ENCODE measurements around the gene KRTAP9-3. TPM values are rescaled to one million over a fixed set of nuclear protein-coding genes. Genes with fewer than 3 reads are reported as not detected.

KRTAP9-3 gene
- polyA plus RNA-seq, 1 donor (not counting 4 experiments of a cell fraction or from before 2014, with no cell fraction given), result not detected

DNA sequence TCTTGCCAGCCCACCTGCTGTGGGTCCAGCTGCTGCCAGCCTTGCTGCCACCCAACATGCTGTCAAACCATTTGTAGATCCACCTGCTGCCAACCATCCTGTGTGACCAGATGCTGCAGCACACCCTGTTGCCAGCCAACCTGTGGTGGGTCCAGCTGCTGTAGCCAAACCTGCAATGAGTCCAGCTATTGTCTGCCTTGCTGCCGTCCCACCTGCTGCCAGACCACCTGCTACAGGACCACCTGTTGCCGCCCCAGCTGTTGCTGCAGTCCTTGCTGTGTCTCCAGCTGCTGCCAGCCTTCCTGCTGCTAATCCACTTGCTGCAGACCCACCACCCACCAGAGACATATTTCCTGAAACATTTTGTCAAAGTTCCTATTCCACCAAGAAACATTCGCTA is 41.9 kb upstream of the KRTAP9-3 start:
- Histone ChIP-seq H3K4me3 (ENCODE audit: control insufficient read depth in 2 of 3, extremely low read depth in 1 of 3, insufficient read depth in 2 of 3, low read depth in 1 of 3, low read length in 3 of 3) (no peak overlapping the region), H3K9me1 (ENCODE audit: control insufficient read depth, extremely low read depth, insufficient read depth, low read length) (no peaks in the 10 kb centered on the region), H2AFZ (ENCODE audit: control insufficient read depth, low read length) (no peak overlapping the region), H3K27me3 (ENCODE audit: control insufficient read depth, extremely low read depth, insufficient read depth, low read length) (no peaks in the 10 kb centered on the region), H3K79me2 (ENCODE audit: control insufficient read depth, insufficient read depth, low read length) (no peaks in the 10 kb centered on the region), H3K9me3 (ENCODE audit: control insufficient read depth, low read depth, low read length) (no peaks in the 10 kb centered on the region), H3K9ac (ENCODE audit: control insufficient read depth, extremely low read depth, insufficient read depth, low read length) (no peak overlapping the region), H3K4me1 (ENCODE audit: control insufficient read depth, extremely low read depth, insufficient read depth, low read length) (no peaks in the 10 kb centered on the region), H3K27ac (ENCODE audit: control insufficient read depth, insufficient read depth, low read length) (no peak overlapping the region), H3K4me2 (ENCODE audit: control insufficient read depth, extremely low read depth, insufficient read depth, low read depth, low read length) (no peak overlapping the region), H3K36me3 (ENCODE audit: control insufficient read depth in 2 of 2, extremely low read depth in 1 of 2, insufficient read depth in 2 of 2, low read length in 2 of 2) (no peaks in the 10 kb centered on the region), H4K20me1 (ENCODE audit: control insufficient read depth, extremely low read depth, insufficient read depth, low read length) (no peaks in the 10 kb centered on the region)
- TF ChIP-seq, protein P1, sequence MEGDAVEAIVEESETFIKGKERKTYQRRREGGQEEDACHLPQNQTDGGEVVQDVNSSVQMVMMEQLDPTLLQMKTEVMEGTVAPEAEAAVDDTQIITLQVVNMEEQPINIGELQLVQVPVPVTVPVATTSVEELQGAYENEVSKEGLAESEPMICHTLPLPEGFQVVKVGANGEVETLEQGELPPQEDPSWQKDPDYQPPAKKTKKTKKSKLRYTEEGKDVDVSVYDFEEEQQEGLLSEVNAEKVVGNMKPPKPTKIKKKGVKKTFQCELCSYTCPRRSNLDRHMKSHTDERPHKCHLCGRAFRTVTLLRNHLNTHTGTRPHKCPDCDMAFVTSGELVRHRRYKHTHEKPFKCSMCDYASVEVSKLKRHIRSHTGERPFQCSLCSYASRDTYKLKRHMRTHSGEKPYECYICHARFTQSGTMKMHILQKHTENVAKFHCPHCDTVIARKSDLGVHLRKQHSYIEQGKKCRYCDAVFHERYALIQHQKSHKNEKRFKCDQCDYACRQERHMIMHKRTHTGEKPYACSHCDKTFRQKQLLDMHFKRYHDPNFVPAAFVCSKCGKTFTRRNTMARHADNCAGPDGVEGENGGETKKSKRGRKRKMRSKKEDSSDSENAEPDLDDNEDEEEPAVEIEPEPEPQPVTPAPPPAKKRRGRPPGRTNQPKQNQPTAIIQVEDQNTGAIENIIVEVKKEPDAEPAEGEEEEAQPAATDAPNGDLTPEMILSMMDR (optimal IDR thresholded peaks at IDR 0.05 in 1 of 3, IDR thresholded peaks at IDR 0.05 in 1 of 3, conservative IDR thresholded peaks at IDR 0.05 in 1 of 3; ENCODE audit: extremely low read depth in 1 of 3, insufficient read depth in 2 of 3, low read length in 3 of 3), result no peak
- TF ChIP-seq EZH2 (IDR thresholded peaks at IDR 0.05; ENCODE audit: low read length), result no peak
- FAIRE-seq (no peak), DNase-seq (ENCODE audit: low read depth, low spot score) (no peak)
- dilution Hi-C loops (cut with MboI; ENCODE audit: extremely low pct_ligation_motif_present, low sequenced_read_pairs), result no loop called here

DNA sequence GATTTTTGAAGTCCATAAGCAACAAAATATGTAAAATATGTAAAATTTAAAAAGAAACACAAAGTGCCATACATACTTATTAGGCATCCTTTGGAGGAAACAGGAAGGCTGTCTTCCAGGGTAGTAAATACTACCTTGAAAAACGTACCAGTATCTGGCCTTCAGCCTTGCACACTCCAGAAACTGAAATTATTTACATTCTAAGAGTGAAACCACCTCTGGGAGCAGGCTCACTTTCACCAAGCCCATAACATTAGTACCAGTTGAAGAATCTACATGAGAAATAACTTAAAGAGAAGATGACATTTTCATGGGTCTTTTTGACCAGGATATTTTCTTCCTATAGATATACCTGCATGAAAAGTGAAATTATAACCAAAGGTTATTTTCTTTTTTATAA is 36.2 kb upstream of the KRTAP9-3 start:
- no peaks in the 10 kb centered on the region for H4K20me1 ChIP-seq (ENCODE audit: control insufficient read depth, extremely low read depth, insufficient read depth, low read length)
- H3K9ac ChIP-seq (ENCODE audit: control insufficient read depth, extremely low read depth, insufficient read depth, low read length), result no peak overlapping the region
- no peak for FAIRE-seq
- no peaks in the 10 kb centered on the region for H3K36me3 ChIP-seq (ENCODE audit: control insufficient read depth in 2 of 2, extremely low read depth in 1 of 2, insufficient read depth in 2 of 2, low read length in 2 of 2)
- no peaks in the 10 kb centered on the region for H3K27me3 ChIP-seq (ENCODE audit: control insufficient read depth, extremely low read depth, insufficient read depth, low read length)
- H3K4me1 ChIP-seq (ENCODE audit: control insufficient read depth, extremely low read depth, insufficient read depth, low read length), result no peaks in the 10 kb centered on the region
- no peak overlapping the region for H3K27ac ChIP-seq (ENCODE audit: control insufficient read depth, insufficient read depth, low read length)
- H2AFZ ChIP-seq (ENCODE audit: control insufficient read depth, low read length), result no peak overlapping the region
- DNase-seq (ENCODE audit: low read depth, low spot score), result no peak
- dilution Hi-C loops (cut with MboI; ENCODE audit: extremely low pct_ligation_motif_present, low sequenced_read_pairs), result no loop called here
- no peaks in the 10 kb centered on the region for H3K9me1 ChIP-seq (ENCODE audit: control insufficient read depth, extremely low read depth, insufficient read depth, low read length)
- no peaks in the 10 kb centered on the region for H3K9me3 ChIP-seq (ENCODE audit: control insufficient read depth, low read depth, low read length)
- no peak overlapping the region for H3K4me2 ChIP-seq (ENCODE audit: control insufficient read depth, extremely low read depth, insufficient read depth, low read depth, low read length)
- no peak for TF ChIP-seq EZH2 (IDR thresholded peaks at IDR 0.05; ENCODE audit: low read length)
- TF ChIP-seq, protein P1 (optimal IDR thresholded peaks at IDR 0.05 in 1 of 3, IDR thresholded peaks at IDR 0.05 in 1 of 3, conservative IDR thresholded peaks at IDR 0.05 in 1 of 3; ENCODE audit: extremely low read depth in 1 of 3, insufficient read depth in 2 of 3, low read length in 3 of 3), result no peak
- no peak overlapping the region for H3K4me3 ChIP-seq (ENCODE audit: control insufficient read depth in 2 of 3, extremely low read depth in 1 of 3, insufficient read depth in 2 of 3, low read depth in 1 of 3, low read length in 3 of 3)
- H3K79me2 ChIP-seq (ENCODE audit: control insufficient read depth, insufficient read depth, low read length), result no peaks in the 10 kb centered on the region
